GM12864 (cell line): ENCODE data around the gene GINM1.

Experiments
- DNase-seq: peaks from one replicate; pipeline ENCODE4 v3.0.0-alpha.2; 2011; ENCODE audit warnings: low read depth
- H3K4me3 ChIP-seq: 2 replicates; pipeline ENCODE4 v1.5.1; 2011; ENCODE audit warnings: mild to moderate bottlenecking, low read depth, low read length, control low read depth
- TF ChIP-seq, protein P1 (sequence below): IDR thresholded peaks from 2 replicates; pipeline ENCODE4 v1.5.1; 2011; ENCODE audit warnings: low read depth, mild to moderate bottlenecking, moderate library complexity, low read length, control low read depth, inconsistent platforms; ENCODE audit errors: missing control alignments

The GINM1 gene

DNA sequence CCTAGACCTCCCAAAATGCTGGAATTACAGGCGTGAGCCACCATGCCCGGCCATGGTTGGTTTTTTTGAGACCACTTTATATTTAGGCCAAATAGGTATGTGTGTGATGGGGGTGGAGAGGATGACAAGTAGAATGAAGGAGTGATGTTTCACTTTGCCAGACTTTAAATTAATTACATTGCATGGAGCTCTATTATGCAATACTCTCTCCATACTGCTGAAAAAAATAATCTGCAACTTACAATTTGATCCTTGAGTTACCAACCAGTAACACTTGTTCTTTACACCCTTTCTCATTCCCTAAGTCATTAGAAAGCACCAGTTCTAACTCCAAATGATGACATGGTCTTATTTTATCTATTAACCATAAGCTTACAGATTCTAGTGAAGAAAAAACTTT, 26.8 kb downstream of the GINM1 start:
- TF ChIP-seq, protein P1, sequence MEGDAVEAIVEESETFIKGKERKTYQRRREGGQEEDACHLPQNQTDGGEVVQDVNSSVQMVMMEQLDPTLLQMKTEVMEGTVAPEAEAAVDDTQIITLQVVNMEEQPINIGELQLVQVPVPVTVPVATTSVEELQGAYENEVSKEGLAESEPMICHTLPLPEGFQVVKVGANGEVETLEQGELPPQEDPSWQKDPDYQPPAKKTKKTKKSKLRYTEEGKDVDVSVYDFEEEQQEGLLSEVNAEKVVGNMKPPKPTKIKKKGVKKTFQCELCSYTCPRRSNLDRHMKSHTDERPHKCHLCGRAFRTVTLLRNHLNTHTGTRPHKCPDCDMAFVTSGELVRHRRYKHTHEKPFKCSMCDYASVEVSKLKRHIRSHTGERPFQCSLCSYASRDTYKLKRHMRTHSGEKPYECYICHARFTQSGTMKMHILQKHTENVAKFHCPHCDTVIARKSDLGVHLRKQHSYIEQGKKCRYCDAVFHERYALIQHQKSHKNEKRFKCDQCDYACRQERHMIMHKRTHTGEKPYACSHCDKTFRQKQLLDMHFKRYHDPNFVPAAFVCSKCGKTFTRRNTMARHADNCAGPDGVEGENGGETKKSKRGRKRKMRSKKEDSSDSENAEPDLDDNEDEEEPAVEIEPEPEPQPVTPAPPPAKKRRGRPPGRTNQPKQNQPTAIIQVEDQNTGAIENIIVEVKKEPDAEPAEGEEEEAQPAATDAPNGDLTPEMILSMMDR = no peak
- no peak for DNase-seq
- H3K4me3 ChIP-seq = no peak overlapping the region

DNA sequence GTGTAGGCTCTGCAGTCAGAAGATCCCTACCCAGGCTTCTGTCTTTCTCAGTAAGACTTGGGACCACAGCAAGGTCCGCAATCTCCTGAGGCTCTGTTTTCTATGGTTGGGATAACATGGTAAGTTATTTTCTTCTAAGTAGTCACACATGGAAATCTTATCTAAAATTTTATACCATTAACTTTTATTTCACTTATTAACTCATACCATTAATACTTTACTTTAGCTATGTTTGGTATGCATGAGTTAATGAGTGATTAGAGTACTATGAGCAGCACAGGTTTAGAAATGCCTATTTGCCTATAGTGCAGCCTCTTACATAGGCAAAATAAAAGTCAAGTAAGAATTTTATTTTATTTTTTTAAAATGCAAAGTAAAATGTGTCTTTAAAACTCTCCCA, 27.2 kb downstream of the GINM1 start:
- no peak overlapping the region for H3K4me3 ChIP-seq
- TF ChIP-seq, protein P1 = no peak

DNA sequence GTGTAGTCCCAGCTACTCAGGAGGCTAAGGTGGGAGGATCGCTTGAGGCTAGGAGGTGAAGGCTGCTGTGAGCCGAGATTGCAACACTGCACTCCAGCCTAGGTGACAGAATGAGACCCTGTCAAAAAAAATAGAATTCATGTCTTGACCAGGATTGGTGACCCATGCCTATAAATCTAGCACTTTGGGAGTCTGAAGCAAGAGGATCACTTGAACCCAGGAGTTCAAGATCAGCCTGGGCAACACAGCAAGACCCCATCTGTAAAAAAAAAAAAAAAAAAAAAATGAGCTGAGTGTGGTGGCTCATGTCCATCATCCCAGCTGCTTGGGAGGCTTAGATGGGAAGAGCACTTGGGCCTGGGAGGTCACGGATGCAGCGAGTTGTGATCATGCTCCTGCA, 34.3 kb downstream of the GINM1 start:
- TF ChIP-seq, protein P1 = no peak
- no peak overlapping the region for H3K4me3 ChIP-seq
- DNase-seq = no peak

More for the DNA sequence above, 27.2 kb downstream of the GINM1 start:
- no peak for DNase-seq

DNA sequence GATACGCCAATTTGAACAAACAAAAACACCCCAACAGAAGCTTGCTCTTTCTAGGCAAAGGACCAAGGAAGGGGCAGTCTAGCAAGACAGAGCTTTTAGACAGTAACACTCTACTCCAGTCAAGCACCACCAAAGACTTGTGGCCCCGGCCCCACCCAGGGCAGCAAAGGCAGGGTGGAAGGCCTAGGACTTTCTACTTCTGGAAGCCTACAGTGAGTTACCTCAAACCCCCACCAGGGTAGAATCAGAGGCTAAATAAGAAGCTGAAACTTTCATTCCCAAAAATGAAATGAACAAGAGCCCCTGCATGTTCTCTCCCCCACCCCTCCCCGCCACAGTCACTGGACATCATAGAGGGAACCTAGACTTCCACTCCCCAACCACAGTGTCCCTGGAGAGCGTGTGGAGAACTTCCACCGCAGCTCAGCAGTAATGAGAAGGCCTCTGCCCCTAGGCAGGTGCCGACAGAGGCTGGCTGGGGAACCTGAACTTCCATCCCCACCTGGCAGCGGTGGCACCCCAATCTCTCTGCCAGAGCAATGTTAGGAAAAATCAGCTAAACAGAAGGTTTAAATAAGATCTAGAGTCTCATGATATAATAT, 42.3 kb downstream of the GINM1 start:
- H3K4me3 ChIP-seq = no peak overlapping the region
- TF ChIP-seq, protein P1 = no peak
- DNase-seq = no peak

DNA sequence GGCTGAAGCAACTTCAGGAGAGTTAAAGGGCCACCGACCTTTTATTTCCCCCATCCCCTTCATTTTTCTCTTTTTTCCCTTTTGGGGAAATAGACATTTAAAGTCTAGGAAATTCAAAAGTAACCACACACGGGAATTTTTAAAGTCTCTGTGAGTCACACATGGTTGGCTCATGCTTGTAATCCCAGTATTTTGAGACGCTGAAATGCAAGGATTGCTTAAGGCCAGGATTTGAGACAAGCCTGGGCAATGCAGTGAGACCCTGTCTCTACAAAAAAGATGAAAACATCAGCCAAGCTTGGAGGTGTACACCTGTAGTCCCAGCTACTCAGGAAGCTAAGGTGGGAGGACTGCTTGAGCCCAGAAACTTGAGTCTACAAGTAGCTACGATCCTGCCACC, 48.2 kb downstream of the GINM1 start:
- no peak for DNase-seq
- TF ChIP-seq, protein P1 = no peak
- H3K4me3 ChIP-seq = no peak overlapping the region

DNA sequence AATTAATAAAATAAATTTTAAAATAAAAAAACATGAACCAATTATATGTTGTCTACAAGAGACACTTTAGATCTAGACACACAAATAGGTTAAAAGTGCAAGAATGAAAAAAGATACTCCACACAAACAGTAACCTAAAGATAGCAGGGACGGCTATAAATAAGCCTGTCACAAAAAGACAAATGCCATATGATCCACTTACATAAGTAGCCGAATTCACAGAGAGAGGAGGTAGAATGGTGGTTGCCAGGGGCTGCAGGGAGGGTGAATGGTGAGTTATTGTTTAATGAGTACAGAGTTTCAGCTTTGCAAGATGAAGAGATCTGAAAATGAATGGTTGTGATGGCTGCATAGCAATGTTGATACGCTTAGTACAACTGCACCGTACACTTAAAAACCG, 49.6 kb downstream of the GINM1 start:
- TF ChIP-seq, protein P1 = no peak
- no peak overlapping the region for H3K4me3 ChIP-seq
- no peak for DNase-seq

DNA sequence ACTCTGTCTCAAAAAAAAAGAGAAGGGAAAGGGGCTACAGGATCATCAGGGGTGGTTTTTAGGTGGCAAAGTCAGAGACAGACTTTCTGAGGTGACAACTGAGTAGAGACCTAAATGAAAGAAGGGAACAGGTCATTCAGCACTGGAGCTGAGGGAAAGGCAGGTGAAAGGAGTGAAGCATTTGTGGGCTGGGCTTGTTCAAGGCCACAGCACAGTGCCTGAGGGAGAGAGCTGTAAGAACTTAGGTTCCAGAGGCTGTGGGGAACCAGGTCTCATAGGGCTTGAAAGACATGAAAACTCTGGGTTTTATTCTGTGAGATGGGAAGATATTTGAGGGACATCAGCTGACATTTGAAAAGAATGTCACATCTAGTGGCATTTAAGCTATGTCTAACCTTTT, 61.5 kb downstream of the GINM1 start:
- no peak overlapping the region for H3K4me3 ChIP-seq
- TF ChIP-seq, protein P1 = no peak
- no peak for DNase-seq
